ENCODE results near the gene PIP5K1B. TPM values are rescaled to one million over a fixed set of nuclear protein-coding genes. Genes with fewer than 3 reads are reported as not detected.

PIP5K1B gene
- total RNA-seq, 6 experiments from 2014 or later: not detected

DNA sequence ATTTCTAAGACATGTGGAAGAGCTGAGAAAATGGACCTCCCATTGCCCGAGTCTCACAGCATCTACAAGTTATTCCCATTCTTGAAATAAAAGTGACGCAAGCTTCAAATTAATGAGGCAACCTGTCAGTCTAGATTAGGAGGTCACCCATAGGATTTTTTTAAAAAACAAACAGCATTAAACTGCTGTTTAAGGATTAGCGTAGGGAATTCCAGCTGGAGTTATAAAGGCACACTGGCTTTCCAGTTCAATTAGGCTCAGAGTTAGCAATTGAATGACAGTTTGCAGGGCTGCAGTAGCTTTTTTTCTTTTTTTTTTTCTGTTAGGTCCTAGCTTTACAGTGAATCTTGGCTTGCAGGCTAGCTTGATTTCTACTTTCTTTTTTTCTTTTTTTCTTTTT is 292.6 kb downstream of the PIP5K1B start:
- H3K4me3 Mint-ChIP-seq: no peak overlapping the region
- TF ChIP-seq, protein P1, sequence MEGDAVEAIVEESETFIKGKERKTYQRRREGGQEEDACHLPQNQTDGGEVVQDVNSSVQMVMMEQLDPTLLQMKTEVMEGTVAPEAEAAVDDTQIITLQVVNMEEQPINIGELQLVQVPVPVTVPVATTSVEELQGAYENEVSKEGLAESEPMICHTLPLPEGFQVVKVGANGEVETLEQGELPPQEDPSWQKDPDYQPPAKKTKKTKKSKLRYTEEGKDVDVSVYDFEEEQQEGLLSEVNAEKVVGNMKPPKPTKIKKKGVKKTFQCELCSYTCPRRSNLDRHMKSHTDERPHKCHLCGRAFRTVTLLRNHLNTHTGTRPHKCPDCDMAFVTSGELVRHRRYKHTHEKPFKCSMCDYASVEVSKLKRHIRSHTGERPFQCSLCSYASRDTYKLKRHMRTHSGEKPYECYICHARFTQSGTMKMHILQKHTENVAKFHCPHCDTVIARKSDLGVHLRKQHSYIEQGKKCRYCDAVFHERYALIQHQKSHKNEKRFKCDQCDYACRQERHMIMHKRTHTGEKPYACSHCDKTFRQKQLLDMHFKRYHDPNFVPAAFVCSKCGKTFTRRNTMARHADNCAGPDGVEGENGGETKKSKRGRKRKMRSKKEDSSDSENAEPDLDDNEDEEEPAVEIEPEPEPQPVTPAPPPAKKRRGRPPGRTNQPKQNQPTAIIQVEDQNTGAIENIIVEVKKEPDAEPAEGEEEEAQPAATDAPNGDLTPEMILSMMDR (IDR thresholded peaks at IDR 0.05): no peak
- H3K4me1 Mint-ChIP-seq (ENCODE audit: low read depth): no peaks in the 10 kb centered on the region
- no peaks in the 10 kb centered on the region for H3K36me3 Mint-ChIP-seq (ENCODE audit: low read depth)
- H3K27me3 Mint-ChIP-seq (ENCODE audit: insufficient read depth): peaks cover 17% of the 10 kb centered on the region
- no peaks in the 10 kb centered on the region for H3K9me3 Mint-ChIP-seq
- no peak overlapping the region for H3K27ac Mint-ChIP-seq
- DNase-seq: no peak

DNA sequence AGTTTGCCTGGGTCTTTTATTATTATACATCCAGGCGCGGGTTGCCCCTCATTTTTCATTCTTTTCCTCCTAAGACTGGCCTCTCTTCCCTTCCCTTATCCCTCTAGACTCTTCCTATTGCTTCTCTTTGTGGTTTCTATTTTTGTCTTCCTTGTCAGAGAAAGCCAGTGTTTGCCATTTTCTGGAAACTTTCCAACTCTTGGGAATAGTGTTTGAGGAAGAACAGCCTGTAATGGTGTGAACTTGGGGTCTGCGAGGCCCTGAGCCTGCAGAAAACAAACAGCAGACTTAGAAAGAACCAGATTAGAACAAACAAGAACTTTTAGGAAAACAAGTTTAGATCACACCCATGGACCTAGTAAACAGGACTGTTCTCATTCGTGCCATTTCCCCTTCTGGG is 293.3 kb downstream of the PIP5K1B start:
- no peak for DNase-seq
- Mint-ChIP-seq H3K27ac (no peak overlapping the region), H3K36me3 (ENCODE audit: low read depth) (no peaks in the 10 kb centered on the region), H3K4me1 (ENCODE audit: low read depth) (no peaks in the 10 kb centered on the region), H3K27me3 (ENCODE audit: insufficient read depth) (peaks cover 13% of the 10 kb centered on the region), H3K9me3 (no peaks in the 10 kb centered on the region), H3K4me3 (no peak overlapping the region)
- TF ChIP-seq, protein P1 (IDR thresholded peaks at IDR 0.05): no peak

DNA sequence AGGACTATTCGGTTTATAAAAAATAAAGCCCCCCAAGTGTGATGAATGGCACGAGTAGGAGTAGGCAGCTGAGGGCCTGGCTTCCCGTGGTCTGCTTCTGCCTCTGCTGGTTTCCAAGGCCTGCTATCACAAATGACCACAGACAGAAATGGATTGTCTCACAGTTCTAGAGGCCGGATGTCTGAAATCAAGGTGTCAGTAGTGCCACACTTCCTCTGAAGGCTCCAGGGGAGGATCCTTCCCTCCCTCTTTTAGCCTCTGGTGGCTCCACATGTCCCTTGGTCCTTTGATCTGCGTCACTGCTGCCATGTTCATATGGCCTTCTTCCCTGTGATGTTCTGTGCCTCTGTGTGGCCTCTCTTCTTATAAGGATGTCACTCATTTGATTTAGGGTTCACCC is 293.8 kb downstream of the PIP5K1B start:
- no peak for DNase-seq
- H3K27me3 Mint-ChIP-seq (ENCODE audit: insufficient read depth): peaks cover 12% of the 10 kb centered on the region
- H3K9me3 Mint-ChIP-seq: no peaks in the 10 kb centered on the region
- H3K36me3 Mint-ChIP-seq (ENCODE audit: low read depth): no peaks in the 10 kb centered on the region
- no peaks in the 10 kb centered on the region for H3K4me1 Mint-ChIP-seq (ENCODE audit: low read depth)
- TF ChIP-seq, protein P1 (IDR thresholded peaks at IDR 0.05): no peak
- no peak overlapping the region for H3K4me3 Mint-ChIP-seq
- H3K27ac Mint-ChIP-seq: no peak overlapping the region

DNA sequence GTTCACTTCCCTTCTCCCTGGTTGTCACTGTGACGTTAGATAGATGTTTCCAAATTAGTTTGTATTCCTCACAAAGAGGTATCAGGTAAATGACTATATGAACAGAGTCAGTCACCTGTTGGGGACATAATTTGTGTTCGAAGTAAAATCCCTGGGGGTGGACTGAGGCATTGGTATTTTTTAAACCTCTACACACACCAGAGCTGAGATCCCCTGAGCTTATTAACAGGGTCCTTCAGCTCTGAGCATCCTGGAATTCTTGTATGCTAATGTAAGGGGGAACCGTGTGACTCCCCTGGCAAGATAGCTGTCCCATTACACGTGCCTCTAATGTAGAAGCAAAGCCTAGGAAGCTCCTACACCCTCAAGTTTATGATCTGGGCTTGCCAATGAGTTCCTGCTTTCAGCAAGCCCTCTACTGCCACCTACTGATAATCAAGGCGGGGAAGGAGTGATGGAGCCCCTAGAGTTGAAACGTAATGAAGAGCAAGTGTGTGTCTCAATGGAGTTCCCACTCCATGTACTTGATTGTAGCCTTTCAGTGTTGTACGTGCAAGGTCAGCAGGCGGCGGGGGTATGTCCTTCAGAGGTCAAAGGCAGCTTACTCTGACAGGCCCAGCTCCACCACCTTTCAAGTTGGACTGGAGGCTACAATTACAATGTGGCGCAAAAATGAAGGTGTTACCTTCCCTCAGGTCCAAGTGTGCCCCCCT is 294.5 kb downstream of the PIP5K1B start:
- Mint-ChIP-seq H3K4me3 (no peak overlapping the region), H3K4me1 (ENCODE audit: low read depth) (no peaks in the 10 kb centered on the region), H3K27ac (no peak overlapping the region), H3K27me3 (ENCODE audit: insufficient read depth) (peaks cover 12% of the 10 kb centered on the region), H3K9me3 (no peaks in the 10 kb centered on the region), H3K36me3 (ENCODE audit: low read depth) (no peaks in the 10 kb centered on the region)
- TF ChIP-seq, protein P1 (IDR thresholded peaks at IDR 0.05): peak; percentile 82
- DNase-seq: peak; percentile 72

DNA sequence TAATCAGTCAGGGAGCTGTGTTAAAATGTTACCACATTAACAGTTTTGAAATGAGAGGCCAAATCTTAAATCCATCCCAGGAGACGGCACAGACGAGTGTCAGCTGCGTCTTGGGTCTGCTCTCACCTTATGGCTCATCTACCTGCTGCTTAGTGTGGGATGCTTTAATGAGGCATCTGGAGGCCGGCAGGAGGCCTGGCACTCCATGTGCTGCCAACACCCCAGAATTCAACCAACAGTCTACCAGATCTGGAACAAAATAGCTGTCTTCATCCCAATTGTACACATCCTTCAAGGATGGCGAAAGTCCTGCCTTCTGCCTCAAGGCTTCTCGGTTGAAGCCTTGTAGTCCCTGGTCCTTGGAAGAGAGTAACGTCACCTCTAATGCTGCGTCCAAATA is 296.9 kb downstream of the PIP5K1B start:
- TF ChIP-seq, protein P1 (IDR thresholded peaks at IDR 0.05): no peak
- Mint-ChIP-seq H3K36me3 (ENCODE audit: low read depth) (no peaks in the 10 kb centered on the region), H3K27me3 (ENCODE audit: insufficient read depth) (peaks cover 6% of the 10 kb centered on the region), H3K4me3 (no peak overlapping the region), H3K9me3 (no peaks in the 10 kb centered on the region), H3K27ac (no peak overlapping the region), H3K4me1 (ENCODE audit: low read depth) (no peaks in the 10 kb centered on the region)
- no peak for DNase-seq

Data from HFFc6 (cell line).